NCI-H226 (cell line): ENCODE data around the gene RAB3GAP2.
"Not testable (repeated sequence)": the region's sequence is repeated elsewhere in the genome, so short reads cannot be mapped to it uniquely, and the experiment has no call there.

Experiments used
- DNase-seq: peaks from one replicate; pipeline ENCODE4 v3.0.0-alpha.2; 2015

RAB3GAP2 gene

GRCh38 chr1:220233927-220234326 lies 38.3 kb downstream of the RAB3GAP2 start:
- DNase-seq = no peak

GRCh38 chr1:220229771-220230170 lies 42.5 kb downstream of the RAB3GAP2 start:
- DNase-seq = no peak

- DNase-seq = no peak
These were observed 44.9 kb downstream of the RAB3GAP2 start for GRCh38 chr1:220227393-220227792.

- DNase-seq = no peak
These were observed 45.5 kb downstream of the RAB3GAP2 start for GRCh38 chr1:220226752-220227151.

- DNase-seq = no peak
These were observed 46.3 kb downstream of the RAB3GAP2 start for GRCh38 chr1:220225957-220226356.

- DNase-seq = no peak
These were observed 47.6 kb downstream of the RAB3GAP2 start for GRCh38 chr1:220224611-220225124.

- DNase-seq = no peak
These were observed 48.2 kb downstream of the RAB3GAP2 start for GRCh38 chr1:220224033-220224432.

- no peak for DNase-seq
These were observed 49.3 kb downstream of the RAB3GAP2 start for GRCh38 chr1:220222939-220223338.

- no peak for DNase-seq
These were observed 50.6 kb downstream of the RAB3GAP2 start for GRCh38 chr1:220221670-220222069.

GRCh38 chr1:220221269-220221668 lies 51.0 kb downstream of the RAB3GAP2 start:
- DNase-seq = no peak

- DNase-seq = not testable (repeated sequence)
These were observed 51.6 kb downstream of the RAB3GAP2 start for GRCh38 chr1:220220699-220221040.

- DNase-seq = no peak
These were observed 52.2 kb downstream of the RAB3GAP2 start for GRCh38 chr1:220219865-220220698.

GRCh38 chr1:220219136-220219442 lies 53.2 kb downstream of the RAB3GAP2 start:
- no peak for DNase-seq

GRCh38 chr1:220218397-220219135 lies 53.7 kb downstream of the RAB3GAP2 start:
- DNase-seq = peak; percentile 2

- no peak for DNase-seq
These were observed 54.8 kb downstream of the RAB3GAP2 start for GRCh38 chr1:220217383-220217988.

- no peak for DNase-seq
These were observed 58.8 kb downstream of the RAB3GAP2 start for GRCh38 chr1:220213382-220213983.

- no peak for DNase-seq
These were observed 64.8 kb downstream of the RAB3GAP2 start for GRCh38 chr1:220207411-220207810.

- not testable (repeated sequence) for DNase-seq
These were observed 67.5 kb downstream of the RAB3GAP2 start for GRCh38 chr1:220204758-220205157.

GRCh38 chr1:220203816-220204215 lies 68.4 kb downstream of the RAB3GAP2 start:
- DNase-seq = no peak

- no peak for DNase-seq
These were observed 73.9 kb downstream of the RAB3GAP2 start for GRCh38 chr1:220198186-220199005.

GRCh38 chr1:220195701-220196100 lies 76.6 kb downstream of the RAB3GAP2 start:
- no peak for DNase-seq

- no peak for DNase-seq
These were observed 82.4 kb downstream of the RAB3GAP2 start for GRCh38 chr1:220189750-220190347.
